NCI-H2107 treated with DMSO at 0.1 percent for 48 hours (cell line): ENCODE results near the gene SYDE2.
"Not testable (repeated sequence)": the region's sequence is repeated elsewhere in the genome, so short reads cannot be mapped to it uniquely, and the experiment has no call there.

Experiments used
- DNase-seq: peaks from one replicate; lab custom pipeline; 2025; ENCODE audit not compliant: unreplicated experiment; lab: John Stamatoyannopoulos, UW

Gene SYDE2

DNA sequence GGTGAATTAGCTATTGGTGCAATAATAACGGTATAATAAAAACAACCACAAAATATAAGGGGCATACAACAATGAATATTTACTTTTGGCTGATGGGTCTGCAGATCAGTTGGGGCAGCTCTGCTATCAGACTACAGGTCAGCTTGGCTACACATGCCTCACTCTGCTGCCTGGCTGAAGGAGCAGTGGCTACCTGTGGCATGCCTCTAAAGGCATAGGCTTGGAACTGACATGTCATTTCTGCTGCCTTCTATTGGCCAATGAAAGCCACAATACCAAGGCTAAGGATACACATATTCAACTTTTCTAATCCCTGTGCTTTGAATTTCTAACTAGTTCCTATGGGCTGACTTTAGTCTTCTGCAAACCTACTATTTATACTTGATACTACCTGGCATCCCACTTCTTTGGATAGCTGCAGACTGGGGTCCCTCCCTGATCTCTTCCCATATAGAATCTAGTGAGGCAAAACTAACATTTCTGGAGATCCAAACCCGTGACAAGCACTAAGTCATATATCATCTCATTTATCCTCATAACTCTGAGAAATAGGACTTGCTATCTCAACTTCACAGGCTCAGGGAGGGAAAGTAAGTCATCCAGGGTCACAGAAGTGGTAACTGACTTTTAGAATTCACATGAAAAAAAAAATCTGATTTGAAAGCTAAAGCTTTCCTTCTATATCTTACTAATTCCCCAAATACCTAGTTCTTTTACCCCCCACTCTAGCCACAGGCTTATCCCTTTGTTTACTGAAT lies 19.2 kb upstream of the SYDE2 start:
- DNase-seq, result no peak

DNA sequence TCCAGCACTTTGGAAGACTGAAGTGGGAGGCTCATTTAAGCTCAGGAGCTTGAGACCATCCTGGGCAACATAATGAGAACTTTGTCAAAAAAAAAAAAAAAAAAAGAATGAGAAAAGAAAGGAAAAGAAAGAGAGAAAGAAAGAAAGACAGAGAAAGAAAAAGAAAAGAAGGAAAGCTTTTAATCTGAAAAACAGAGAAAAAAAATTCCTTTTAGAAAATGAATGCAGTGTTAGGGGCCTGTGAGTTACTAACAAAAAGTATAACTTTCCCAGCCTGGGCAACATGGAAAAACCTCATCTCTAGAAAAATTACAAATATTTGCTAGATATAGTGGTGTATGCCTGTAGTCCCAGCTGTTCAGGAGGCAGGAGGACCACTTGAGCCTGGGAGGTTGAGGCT lies 15.9 kb upstream of the SYDE2 start:
- no peak for DNase-seq

DNA sequence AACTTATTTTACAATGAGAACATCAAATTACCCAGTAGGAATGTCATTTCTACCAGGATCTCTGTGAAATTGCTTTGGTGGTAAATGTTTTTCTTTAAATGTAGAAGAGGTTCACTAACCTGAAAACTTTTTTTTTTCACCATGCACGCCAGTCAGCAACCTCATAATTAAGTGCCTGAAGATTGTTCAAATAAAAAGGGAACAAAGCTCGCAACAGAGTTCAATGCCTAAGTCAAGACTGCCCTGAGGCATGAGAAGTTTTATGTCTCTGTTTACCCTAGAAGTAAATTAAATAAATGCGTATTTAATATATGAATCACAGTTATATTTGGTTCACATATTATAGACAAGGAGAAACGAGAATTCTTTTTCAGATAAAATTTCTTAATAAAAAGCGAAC lies 13.8 kb upstream of the SYDE2 start:
- no peak for DNase-seq

DNA sequence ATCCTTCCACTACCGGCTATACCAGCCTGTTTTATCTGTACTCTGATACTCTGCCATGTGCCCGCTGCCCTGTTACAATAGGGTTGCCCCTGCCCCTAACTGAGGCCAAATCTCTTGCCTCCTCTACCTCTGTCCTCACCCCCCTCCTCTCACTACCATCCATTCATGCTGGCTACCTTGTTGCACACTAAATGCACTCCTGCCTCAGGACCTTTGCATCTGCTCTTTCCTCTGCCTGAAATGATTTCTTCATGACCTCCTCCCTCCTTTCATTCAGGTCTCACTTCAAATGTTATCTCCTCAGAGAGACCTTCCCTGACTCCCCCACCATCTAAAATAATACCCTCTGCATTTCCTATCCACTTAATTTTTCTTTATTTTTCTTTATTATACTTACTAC lies 7.7 kb upstream of the SYDE2 start:
- DNase-seq, result no peak

DNA sequence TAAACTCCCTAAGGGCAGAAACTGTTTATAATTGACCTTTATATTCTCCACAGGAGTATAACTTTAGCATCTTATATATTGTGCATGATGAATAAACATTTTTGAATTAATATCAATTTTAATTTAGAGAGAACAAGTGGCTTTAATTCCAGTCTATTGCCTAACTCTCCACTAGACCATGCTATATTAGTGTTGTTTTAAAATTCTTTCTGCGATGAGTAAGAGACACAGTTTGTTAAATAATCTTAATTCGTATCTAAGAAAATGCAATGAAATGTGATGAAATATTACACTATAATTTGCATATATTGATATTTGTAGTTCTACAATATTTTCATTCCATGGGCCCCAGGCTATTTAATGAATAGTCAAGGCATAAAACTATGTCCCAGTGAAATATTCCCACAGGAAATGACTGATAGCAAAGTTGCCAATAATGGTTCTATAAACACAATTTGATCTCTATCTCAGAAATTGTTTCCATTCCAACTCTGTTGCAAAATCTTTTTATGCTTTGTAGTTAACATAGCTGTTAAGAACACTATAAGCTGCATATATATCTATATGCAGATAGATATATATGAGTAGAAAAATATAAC lies 2.9 kb upstream of the SYDE2 start:
- no peak for DNase-seq

DNA sequence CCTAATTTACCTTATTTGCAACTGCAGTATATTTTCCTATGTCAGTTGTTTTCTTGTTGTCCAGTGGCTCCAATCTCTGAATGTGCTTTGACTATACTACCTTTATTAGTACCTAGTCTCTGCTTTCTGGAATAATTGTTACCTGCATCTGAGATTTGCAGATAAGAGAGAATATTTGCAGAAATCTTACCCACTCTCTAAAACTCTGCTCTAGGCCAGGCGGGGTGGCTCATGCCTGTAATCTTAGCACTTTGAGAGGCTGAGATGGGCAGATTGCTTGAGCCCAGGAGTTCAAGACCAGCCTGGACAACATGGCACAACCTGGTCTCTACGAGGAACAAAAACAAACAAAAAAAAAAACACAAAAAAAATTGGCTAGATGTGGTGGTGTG lies 2.0 kb upstream of the SYDE2 start:
- no peak for DNase-seq

DNA sequence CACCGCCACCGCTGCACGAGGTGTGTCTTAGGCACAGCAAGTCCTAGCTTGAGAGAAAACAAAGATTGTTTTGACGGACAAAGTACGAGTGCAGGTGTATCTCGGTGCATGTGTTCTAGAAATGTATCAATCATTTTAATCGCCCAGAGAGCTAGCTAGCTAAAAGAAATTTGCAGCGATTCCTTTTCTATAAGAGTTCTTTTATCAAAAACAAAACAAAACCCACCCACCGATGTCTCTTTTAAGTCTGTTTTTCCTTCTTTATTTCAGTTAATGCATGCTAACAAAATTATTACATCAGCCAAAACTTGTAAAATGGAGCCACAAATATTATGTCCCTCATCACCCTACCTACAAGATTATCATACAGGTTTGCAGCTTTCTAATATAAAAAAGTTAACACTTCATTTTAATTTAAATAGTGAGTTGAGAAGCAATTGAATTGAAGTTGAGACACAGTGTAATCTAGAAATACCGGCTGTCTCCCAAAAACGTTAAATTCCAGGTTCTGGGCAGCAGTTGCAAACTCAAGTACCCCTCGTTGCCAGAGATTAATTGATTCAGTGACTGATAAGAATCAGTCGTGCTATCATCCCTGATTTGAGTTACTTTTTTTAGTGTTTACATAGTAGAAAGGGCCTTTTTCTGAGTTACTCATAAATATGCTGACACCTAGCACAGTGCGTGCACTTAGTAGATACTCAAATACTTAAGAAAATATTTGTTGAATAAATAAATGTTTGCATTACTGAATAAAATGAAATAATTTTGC lies 1.5 kb upstream of the SYDE2 start:
- DNase-seq, result peak; percentile 16

DNA sequence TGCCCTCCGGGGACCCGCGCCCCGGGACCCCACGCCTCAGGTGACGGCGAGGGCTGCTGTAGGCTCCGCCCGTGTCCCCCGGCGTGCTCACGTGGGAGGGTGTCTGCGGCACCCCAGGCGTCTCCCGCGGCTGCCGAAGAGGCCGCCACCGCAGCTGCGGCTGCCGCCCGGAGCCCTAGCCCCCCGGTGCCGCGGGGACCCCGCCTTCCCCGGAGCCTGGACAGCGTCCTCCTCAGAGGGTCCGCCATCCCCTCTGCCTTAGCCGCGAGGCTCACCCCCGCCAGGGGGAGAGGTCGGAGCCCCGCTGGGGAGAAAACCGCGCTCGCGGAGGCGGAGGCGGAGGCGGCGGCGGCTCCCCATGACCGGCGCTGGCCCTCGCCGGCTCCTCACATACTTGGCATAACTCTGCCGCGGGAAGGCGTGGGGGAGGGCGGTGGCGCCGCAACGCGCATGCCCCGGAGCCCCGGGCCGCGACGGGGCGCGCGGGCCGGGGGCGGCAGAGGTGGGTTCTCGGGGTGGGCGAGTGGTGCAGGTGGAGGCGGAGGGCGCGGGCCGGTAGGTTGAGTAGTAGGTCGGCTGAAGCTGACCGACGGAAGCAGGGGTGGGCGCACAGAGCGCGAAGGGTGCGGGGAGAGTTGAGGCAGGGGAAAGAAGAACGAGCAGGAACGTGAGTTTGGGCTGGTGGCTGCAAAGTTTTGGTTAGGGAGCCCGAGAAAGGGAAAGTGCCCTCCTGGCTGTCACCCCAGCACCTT lies 700 bp upstream of the SYDE2 start:
- DNase-seq, result no peak

DNA sequence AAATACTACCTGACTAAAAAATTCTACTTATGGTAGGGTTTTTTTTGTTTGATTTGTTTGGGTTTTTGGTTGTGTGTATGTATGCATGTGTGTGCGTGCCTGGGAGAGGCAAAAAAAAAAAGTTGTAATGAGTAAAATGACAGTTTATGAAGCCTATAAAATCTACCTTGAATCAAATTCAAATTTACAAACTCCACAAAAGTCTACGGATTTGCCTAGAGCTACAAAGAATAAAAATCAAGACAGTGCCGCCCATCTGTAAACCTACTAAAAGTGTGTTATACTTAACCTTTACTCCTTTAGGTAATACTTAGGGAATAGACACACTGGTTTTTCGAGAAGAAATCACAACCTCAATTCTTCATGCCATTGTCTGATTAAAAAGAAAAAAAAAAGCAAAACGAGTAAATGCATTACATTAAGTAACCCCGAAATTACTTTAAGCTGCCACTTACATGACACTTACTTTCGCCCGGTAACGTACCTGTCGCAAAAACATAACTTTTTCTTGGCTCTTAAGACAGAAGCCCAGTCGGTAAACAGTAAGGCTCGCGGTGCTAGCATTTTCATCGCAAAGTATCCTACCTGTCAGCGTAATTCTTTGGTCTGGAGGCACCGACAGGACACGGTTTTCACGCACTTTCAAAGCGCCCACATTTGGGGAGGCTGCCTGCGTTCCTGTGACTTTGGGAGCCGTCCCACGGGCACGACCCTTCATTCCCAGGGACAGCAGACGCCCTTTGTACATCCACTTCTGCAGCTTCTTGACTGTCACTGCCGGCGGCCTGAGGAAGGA lies 951 bp downstream of the SYDE2 start:
- DNase-seq, result peak; percentile 14

DNA sequence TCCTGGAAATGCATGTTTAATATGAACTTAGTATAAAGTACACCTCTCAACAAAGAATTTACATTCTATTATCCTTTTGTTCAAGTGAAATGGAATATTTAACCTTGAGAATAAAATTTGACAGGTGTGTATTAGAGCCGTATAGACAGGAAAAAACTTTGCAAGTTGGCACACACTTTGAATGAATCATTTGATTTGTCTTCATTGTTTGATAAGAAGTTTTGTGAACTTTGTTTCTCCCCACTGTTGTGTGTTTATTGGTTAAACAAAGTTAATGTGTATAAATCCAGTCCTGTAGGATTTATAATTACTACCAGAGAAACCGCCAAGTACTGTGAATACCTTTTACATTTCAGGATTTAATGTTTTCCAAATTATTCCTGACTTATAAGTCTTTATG lies 2.0 kb downstream of the SYDE2 start:
- no peak for DNase-seq

DNA sequence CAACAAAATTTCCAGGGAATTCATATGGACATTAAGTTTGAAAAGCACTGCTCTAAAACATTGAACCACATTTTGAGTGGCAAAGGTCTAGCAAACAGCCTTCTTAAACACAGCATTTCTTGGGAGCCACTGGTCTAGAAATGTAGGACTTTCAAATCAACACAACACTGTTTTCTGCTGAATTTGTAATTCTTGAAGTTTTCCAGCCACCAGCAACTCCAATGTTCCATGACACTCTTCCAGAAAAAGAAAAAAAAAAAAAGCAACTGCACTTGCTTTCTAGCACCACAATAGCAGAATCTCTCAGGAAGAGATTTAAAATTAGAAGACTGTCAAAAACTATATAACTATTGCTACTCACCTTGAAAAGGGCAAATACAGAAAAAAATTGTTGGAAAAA lies 4.5 kb downstream of the SYDE2 start:
- no peak for DNase-seq

DNA sequence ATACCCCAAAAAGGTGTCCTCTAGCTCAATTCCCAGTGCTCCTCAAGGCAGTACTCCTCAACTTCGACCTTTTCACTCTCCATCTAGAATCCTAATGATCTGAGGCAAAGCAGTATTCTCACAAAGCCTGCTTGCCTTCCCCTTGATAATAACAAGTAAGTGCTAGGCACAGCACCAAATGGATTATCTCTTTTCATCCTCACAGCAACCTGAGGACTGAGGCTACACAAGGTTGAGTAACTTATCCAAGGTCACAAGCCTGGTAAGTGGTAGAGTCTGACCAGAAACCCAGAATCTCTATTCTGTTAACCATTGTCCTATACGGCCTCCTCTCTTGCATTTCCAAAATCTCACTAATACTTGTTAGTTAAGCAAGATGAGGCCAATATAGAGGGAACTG lies 5.1 kb downstream of the SYDE2 start:
- no peak for DNase-seq

DNA sequence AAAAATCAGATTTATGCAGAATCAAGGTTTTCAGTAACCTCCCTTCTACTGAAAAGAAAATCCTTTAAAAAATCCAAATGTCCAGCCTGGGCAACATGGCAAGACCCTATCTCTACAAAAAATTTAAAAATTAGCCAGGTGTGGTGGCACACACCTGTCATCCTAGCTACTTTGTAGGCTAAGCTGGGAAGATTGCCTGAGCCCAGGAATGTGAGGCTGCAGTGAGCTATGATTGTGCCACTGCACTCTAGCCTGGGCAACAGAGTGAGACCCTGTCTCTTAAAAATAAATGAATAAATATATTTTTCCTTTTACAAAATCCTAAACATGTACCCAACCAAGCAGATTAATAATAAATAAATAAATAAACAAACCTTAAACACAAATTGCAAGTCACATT lies 8.7 kb downstream of the SYDE2 start:
- DNase-seq, result not testable (repeated sequence)

DNA sequence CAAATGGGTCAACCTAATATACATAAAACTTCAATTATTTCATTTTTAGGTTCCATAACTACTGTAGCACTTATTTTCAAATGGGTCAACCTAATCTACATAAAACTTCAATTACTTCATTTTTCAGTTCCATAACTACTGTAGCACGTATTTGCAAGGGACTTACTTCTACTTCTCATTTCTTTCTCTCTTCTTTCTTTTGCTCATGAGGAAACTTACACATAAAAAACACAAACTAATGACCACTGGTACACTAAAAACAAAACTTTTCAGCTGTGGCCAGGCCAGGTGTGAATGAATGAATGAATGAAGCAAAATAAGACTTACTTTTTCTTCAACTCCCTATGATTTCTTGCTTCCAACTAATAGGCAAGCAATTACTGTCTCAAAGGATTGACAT lies 11.7 kb downstream of the SYDE2 start:
- DNase-seq, result no peak

DNA sequence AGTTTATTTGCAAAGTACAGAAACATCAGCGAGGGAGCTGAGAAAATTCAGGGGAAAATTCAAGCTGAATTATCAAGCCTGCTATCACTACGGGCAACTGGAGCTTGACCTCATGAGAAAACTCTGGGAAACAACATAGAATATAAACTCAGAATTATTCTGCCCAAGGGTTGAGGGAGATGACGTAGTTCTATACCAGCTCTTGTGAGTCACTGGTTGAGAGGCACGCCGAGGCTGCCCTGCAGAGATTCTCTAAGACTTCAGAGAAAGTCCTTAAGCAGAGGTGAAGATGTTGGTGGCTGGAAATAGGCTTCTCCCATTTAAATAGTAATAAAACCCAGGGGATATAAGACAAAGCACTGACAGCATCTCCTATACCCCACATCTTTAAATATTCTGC lies 12.3 kb downstream of the SYDE2 start:
- no peak for DNase-seq

DNA sequence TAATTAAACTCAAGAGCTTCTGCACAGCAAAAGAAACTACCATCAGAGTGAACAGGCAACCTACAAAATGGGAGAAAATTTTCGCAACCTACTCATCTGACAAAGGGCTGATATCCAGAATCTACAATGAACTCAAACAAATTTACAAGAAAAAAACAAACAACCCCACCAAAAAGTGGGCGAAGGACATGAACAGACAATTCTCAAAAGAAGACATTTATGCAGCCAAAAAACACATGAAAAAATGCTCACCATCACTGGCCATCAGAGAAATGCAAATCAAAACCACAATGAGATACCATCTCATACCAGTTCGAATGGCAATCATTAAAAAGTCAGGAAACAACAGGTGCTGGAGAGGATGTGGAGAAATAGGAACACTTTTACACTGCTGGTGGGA lies 13.8 kb downstream of the SYDE2 start:
- DNase-seq, result not testable (repeated sequence)

DNA sequence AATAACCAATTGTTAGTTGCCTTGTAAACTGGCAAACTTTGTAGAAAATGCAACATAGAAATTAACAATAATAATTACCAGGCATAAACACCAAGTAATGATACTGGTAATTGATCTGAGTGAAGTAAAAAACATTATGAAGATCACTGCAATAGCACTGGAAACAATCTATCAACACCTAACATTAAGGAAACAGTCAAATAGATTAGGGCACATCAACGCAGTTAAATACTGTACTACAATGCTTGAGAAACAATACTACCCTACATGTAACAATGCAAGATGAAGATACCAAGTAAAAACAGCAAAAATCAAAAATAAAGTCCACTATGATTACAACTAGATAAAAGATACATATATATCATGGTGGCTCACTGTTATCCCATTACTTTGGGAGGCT lies 16.6 kb downstream of the SYDE2 start:
- no peak for DNase-seq

DNA sequence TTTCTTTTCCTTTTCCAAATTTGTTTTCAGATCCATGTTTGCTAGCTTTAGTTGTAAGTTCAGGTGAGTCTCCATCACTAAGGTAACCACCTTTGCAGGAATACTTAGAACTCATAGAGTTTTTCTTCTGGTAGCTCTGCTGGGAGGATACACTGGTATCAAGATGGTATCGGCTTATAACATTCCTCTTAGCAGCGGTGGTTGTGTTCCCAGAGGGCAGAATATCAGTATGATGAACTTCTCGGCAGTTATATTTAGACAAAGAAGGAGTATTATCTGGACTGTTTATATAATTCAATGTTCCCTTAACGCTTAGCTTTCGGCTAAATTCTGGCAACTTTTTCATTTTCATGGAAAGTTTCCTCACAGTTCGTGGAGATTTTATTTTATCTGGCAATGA lies 18.1 kb downstream of the SYDE2 start:
- no peak for DNase-seq

DNA sequence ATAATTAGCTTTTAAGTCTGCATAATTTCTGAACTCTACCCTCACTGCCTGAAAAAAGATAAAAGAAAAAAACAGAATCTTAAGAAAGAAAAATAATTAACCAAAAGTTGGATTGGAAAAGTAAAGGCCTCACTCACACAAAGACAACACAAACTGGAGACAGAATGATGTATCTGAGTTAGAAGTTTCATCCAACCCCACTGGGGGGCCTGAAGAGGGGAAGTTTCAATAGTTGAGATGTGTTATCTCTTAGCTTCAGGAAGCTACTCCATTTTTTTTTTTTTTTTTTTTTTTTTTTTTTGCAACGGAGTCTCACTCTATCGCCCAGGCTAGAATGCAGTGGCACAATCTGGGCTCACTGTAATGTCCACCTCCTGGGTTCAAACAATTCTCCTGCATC lies 19.9 kb downstream of the SYDE2 start:
- DNase-seq, result no peak

DNA sequence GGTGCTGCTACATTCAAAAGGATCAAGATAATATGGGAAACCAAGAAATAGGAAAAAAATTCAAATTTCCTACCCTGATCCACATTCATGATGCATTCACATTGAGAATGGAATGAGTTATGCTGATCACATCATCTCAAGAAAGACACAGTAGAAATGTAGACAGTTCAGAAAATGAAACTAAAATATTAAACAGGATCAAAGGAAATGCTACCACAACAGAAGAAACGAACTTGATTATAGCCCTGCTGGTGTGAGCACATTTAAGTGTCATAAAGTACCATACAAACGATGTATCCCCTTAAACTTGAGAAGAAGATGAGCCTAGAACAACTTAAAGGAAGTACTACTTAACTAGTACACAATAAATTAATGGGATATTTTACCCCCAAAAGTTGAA lies 21.3 kb downstream of the SYDE2 start:
- DNase-seq, result no peak

DNA sequence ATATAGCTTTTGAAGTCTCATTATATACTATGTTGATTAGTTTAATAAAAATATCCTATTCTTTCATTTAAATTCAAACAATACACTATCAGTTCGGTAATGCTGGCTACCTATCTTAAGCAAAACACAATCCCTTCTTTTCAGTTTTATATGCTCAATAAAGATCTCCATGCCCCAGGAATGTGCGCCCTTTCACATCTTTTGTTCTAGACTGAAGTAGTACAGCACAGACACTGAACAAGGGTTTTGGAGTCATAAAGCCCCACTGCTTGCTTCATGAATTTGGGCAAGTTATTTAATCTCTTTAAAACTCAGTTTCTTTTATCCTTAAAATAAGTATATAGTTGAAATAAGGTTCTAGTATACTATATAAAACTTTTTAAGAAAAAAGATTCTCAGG lies 22.4 kb downstream of the SYDE2 start:
- no peak for DNase-seq
